ENCODE results near the gene ZNF398.

ZNF398 gene

DNA sequence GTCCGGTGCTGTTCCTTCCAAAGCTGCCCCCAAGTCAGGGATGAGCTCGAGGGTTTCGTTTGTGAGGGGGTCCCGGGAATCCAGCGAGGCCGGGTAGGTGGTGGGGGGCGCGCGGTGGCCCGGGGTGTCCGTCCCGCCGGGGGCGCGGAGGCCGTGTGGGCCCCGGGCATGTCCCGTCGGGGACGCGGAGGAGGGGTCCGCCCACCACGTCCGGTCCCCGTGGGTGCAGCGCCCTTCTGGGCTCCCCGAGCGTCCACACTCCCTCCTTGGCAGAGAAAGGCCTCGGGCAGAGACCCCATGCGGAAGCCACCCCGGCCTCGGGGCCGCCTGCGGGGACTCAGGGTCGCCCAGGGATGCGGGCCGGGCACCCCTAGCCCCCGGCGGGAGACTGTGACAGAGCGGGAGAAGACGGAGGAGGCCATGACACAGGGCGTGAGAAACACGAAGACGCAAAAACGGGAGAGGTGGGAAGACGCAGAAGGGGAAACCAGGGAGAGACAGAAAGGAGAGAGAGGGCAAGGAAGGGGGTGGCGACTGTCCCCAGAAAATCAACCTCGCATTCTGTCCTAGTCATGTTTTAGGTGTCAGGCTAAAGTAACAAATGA is 20.5 kb upstream of the ZNF398 start (continued):
- TF ChIP-seq, protein P1, sequence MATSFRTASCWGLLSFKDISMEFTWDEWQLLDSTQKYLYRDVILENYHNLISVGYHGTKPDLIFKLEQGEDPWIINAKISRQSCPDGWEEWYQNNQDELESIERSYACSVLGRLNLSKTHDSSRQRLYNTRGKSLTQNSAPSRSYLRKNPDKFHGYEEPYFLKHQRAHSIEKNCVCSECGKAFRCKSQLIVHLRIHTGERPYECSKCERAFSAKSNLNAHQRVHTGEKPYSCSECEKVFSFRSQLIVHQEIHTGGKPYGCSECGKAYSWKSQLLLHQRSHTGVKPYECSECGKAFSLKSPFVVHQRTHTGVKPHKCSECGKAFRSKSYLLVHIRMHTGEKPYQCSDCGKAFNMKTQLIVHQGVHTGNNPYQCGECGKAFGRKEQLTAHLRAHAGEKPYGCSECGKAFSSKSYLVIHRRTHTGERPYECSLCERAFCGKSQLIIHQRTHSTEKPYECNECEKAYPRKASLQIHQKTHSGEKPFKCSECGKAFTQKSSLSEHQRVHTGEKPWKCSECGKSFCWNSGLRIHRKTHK (tag by site-specific recombination; IDR thresholded peaks at IDR 0.05), result no peak
- TF ChIP-seq ZNF518A (tag by site-specific recombination; conservative IDR thresholded peaks at IDR 0.05; ENCODE audit: low read depth), result 0 out of 2 replicates have a peak, but pooled peaks have one; percentile 12
- peak; percentile 96 for TF ChIP-seq ZBTB8A (tag by site-specific recombination; IDR thresholded peaks at IDR 0.05)
- TF ChIP-seq ZNF843 (tag by site-specific recombination; IDR thresholded peaks at IDR 0.05), result no peak
- no peak for TF ChIP-seq ZNF211 (tag by site-specific recombination; IDR thresholded peaks at IDR 0.05; ENCODE audit: low read depth)
- no peak for TF ChIP-seq ZNF133 (tag by site-specific recombination; IDR thresholded peaks at IDR 0.05)
- TF ChIP-seq ZNF157 (tag by site-specific recombination; IDR thresholded peaks at IDR 0.05), result no peak
- no peak for TF ChIP-seq ZNF473 (tag by site-specific recombination; IDR thresholded peaks at IDR 0.05)
- no peak for TF ChIP-seq INSM2 (tag by site-specific recombination; IDR thresholded peaks at IDR 0.05)
- TF ChIP-seq, protein P2, sequence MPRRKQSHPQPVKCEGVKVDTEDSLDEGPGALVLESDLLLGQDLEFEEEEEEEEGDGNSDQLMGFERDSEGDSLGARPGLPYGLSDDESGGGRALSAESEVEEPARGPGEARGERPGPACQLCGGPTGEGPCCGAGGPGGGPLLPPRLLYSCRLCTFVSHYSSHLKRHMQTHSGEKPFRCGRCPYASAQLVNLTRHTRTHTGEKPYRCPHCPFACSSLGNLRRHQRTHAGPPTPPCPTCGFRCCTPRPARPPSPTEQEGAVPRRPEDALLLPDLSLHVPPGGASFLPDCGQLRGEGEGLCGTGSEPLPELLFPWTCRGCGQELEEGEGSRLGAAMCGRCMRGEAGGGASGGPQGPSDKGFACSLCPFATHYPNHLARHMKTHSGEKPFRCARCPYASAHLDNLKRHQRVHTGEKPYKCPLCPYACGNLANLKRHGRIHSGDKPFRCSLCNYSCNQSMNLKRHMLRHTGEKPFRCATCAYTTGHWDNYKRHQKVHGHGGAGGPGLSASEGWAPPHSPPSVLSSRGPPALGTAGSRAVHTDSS (tag by site-specific recombination; IDR thresholded peaks at IDR 0.05), result no peak
- no peak for TF ChIP-seq ZNF24 (tag by site-specific recombination; IDR thresholded peaks at IDR 0.05)
- peak; percentile 74; the same call in 1 of the 2 replicates for TF ChIP-seq ZBTB10 (tag by site-specific recombination; IDR thresholded peaks at IDR 0.05)
- no peak for TF ChIP-seq SP7 (tag by site-specific recombination; IDR thresholded peaks at IDR 0.05)
- TF ChIP-seq EGR2 (tag by site-specific recombination; IDR thresholded peaks at IDR 0.05; ENCODE audit: low read depth), result peak; percentile 92
- TF ChIP-seq ZNF398 (tag by site-specific recombination; IDR thresholded peaks at IDR 0.05), result peak; percentile 61
- TF ChIP-seq BCL11B (tag by site-specific recombination; IDR thresholded peaks at IDR 0.05; ENCODE audit: low read depth), result peak; percentile 14; the same call in 1 of the 2 replicates
- no peak for TF ChIP-seq SCRT1 (tag by site-specific recombination; IDR thresholded peaks at IDR 0.05; ENCODE audit: borderline replicate concordance)
- no peak for TF ChIP-seq SCRT2 (tag by site-specific recombination; IDR thresholded peaks at IDR 0.05)
- TF ChIP-seq ZNF658 (tag by site-specific recombination; IDR thresholded peaks at IDR 0.05), result no peak
- no peak for TF ChIP-seq ZNF768 (tag by site-specific recombination; IDR thresholded peaks at IDR 0.05)
- TF ChIP-seq ZNF777 (tag by site-specific recombination; IDR thresholded peaks at IDR 0.05; ENCODE audit: borderline replicate concordance), result peak; percentile 77
- TF ChIP-seq ZNF140 (tag by site-specific recombination; IDR thresholded peaks at IDR 0.05), result no peak
- TF ChIP-seq HOXA7 (CRISPR knock-in tag; IDR thresholded peaks at IDR 0.05; ENCODE audit: borderline replicate concordance), result no peak
- peak; percentile 35; the same call in 1 of the 2 replicates for TF ChIP-seq IKZF3 (tag by site-specific recombination; IDR thresholded peaks at IDR 0.05)
- no peak for TF ChIP-seq ZNF266 (tag by site-specific recombination; IDR thresholded peaks at IDR 0.05; ENCODE audit: low read depth)
- TF ChIP-seq ZNF354C (tag by site-specific recombination; IDR thresholded peaks at IDR 0.05; ENCODE audit: borderline replicate concordance, low read depth), result no peak

All from HEK293 (cell line).